ENCODE results near the gene DDR2.
"Not testable (repeated sequence)": the region's sequence is repeated elsewhere in the genome, so short reads cannot be mapped to it uniquely, and the experiment has no call there.

The DDR2 gene

DNA sequence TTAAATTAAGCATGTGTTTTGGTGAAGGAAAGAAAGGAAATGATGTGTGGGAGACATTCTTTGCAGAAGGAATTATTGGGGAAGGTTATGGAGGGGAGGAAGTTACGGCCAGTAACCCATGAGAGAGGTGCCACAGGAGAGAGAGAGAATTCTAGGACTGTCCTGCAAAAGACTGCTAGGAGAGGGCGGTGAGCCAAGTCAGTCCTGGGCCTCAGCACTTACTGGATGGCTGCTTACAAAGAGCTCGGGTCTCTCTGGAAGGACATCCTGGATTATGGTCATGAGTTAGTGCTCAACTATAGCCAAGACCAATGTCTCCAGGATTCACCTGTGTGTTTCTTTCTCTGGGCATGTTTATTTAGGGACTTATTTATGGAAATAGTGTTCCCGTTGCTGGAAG lies 83.9 kb downstream of the DDR2 start:
- no peak overlapping the region for H3K27ac ChIP-seq
- DNase-seq (ENCODE audit: low read depth, low spot score), result no peak

DNA sequence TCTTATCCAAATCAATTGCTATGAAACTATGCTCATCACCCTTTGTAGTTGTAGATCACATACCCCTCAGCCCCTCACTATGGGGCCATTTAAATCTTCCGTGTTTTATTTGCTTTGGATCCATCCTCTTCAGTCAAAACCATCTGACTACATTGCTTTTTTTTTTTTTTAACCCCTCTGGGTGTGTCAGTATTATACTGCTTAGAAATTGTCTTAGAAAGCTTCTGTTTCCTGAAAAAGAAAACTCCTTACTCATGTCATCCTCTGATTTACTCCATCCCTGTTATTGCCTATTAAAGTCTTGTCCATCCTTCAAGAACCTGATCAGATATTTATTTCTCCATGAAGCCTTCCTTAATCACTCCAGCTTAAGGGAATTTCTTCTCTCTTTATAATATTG lies 84.3 kb downstream of the DDR2 start:
- no peak overlapping the region for H3K27ac ChIP-seq
- no peak for DNase-seq (ENCODE audit: low read depth, low spot score)

- DNase-seq (ENCODE audit: low read depth, low spot score), result no peak
- H3K27ac ChIP-seq, result no peak overlapping the region
These were observed 85.4 kb downstream of the DDR2 start for GRCh38 chr1:162717548-162718184.

DNA sequence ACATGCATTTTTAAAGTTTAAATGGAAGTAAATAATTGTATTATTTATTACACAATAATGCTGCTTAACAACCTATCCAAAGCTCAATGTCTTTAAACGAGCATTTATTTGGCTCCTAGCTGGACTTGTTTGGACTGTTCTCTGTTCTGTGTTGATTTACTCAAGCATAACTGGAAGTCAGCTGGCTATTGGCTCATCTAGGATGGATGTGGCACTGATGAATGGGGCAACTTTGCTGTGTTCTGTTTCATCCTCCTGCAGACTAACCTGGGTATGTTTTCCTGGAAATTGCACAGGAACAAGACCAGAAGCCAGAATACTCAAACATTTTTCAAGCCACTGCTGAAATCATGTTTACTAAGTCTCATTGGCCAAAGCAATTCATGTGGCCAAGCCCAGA lies 87.4 kb downstream of the DDR2 start:
- DNase-seq (ENCODE audit: low read depth, low spot score), result no peak
- no peak overlapping the region for H3K27ac ChIP-seq

- H3K27ac ChIP-seq, result no peak overlapping the region
- no peak for DNase-seq (ENCODE audit: low read depth, low spot score)
These were observed 88.7 kb downstream of the DDR2 start for GRCh38 chr1:162720996-162721395.

- no peak overlapping the region for H3K27ac ChIP-seq
- no peak for DNase-seq (ENCODE audit: low read depth, low spot score)
These were observed 89.2 kb downstream of the DDR2 start for GRCh38 chr1:162721471-162721870.

GRCh38 chr1:162722036-162722435 lies 89.8 kb downstream of the DDR2 start:
- DNase-seq (ENCODE audit: low read depth, low spot score), result no peak
- no peak overlapping the region for H3K27ac ChIP-seq

- DNase-seq (ENCODE audit: low read depth, low spot score), result no peak
- no peak overlapping the region for H3K27ac ChIP-seq
These were observed 92.4 kb downstream of the DDR2 start for GRCh38 chr1:162724583-162725120.

- no peak for DNase-seq (ENCODE audit: low read depth, low spot score)
- H3K27ac ChIP-seq, result no peak overlapping the region
These were observed 93.1 kb downstream of the DDR2 start for GRCh38 chr1:162725301-162725837.

DNA sequence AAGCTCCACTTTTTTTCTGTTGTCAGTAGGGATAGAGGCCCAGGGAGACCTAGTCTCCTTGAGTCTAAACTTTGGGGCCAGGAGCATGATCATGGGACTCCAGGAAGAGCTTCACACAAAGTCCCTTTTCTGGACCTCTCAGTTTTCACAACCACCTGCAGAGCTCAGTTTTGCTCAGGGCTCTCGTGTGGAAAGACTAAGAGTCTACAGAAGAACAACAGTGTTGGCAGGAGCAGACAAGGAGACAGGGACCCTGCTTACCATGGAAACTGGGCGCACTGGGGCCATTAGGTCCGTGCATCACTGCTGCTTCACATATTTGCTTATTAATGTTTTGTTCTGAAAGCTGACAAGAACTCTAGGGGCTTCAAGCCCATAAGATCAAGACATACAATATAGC lies 94.3 kb downstream of the DDR2 start:
- no peak overlapping the region for H3K27ac ChIP-seq
- DNase-seq (ENCODE audit: low read depth, low spot score), result no peak

DNA sequence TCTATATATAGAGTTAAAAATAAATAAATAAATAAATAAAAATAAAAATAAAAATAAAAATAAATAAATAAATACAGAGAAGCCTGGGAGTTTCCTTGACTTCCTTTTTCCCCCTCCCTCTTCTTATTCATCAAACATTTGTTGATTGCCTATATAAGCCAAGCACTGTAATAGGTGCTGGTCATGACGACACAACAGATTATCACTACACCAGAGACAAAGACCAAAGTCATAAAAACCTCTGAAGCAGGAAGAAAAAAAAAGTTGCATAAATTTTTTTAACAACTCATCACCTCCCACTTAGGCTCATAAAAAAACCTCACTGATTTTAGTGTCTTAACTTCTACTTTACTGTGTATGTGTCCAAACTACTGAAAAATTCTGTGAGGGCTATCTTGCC lies 95.2 kb downstream of the DDR2 start:
- H3K27ac ChIP-seq; DNase-seq (ENCODE audit: low read depth, low spot score): not testable (repeated sequence)

GRCh38 chr1:162728573-162728972 lies 96.3 kb downstream of the DDR2 start:
- DNase-seq (ENCODE audit: low read depth, low spot score), result no peak
- no peak overlapping the region for H3K27ac ChIP-seq

DNA sequence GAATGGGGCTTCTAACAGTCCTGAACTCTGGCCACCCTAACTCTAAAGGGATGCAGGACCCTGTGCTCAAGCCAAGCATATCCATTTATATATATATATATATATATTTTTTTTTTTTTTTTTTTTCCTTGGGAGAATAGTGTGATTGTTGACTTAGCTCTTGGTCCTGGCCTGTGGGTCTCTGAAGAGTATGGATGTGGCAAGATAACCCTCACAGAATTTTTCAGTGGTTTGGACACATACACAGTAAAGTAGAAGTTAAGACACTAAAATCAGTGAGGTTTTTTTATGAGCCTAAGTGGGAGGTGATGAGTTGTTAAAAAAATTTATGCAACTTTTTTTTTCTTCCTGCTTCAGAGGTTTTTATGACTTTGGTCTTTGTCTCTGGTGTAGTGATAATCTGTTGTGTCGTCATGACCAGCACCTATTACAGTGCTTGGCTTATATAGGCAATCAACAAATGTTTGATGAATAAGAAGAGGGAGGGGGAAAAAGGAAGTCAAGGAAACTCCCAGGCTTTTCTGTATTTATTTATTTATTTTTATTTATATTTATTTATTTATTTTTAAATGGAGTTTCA lies 97.0 kb downstream of the DDR2 start:
- not testable (repeated sequence) for DNase-seq (ENCODE audit: low read depth, low spot score); H3K27ac ChIP-seq

- no peak overlapping the region for H3K27ac ChIP-seq
- no peak for DNase-seq (ENCODE audit: low read depth, low spot score)
These were observed 99.8 kb downstream of the DDR2 start for GRCh38 chr1:162732094-162732493.

DNA sequence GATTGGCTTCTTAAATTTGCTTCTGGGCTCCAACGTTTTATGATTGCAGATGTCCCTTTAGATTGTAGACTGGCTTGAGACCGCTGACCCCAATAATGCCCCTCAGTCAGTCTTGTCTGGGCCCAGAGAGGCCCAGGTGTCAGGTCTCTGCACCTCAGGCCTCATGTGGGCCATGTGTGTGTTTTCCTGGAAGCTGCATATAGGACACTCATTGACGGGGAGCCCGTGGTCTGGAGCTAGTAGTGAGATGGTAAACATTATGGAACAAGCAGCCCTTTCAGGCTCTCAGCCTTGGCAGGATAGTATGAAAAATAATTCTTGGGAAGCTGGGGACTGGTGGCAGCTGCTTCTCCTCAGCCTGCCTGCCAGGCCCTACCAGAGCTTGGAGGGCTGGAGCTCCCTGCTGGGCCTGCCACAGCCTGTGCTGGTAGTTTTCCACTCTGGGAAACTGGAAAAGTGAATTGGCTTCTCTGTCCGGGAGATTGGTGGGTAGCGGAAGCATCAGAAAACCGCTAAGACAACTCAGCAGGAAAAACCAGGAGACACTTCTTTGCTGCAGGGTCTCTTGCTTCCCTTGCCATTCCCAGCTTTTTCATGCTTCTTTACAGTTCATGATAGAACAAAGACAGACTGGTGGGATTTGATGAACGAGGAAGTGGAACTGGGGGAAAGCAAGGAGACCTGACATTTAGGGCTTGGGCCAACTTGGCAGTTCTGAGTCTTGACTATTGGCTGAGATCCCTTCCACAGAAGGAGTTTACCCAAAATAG lies 100.5 kb downstream of the DDR2 start:
- no peak for DNase-seq (ENCODE audit: low read depth, low spot score)
- no peak overlapping the region for H3K27ac ChIP-seq

- no peak for DNase-seq (ENCODE audit: low read depth, low spot score)
- no peak overlapping the region for H3K27ac ChIP-seq
These were observed 101.0 kb downstream of the DDR2 start for GRCh38 chr1:162733336-162733590.

DNA sequence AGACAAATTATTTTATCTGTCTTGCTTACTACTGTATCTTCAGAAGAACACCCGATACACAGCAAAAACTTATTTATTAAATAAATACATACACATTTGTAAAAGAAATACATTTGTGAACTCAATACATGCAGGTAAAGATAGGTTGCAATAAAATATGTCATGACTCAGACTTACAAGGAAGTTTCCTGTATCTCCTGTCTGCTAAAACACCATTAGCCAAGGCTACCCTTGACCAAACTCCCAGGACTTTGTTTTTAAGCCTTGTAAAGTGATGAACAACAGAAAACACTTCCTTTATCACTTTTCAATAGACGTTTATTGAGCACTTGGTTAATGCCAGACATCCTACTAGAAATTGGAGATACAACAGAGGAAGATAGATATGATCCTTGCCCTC lies 101.8 kb downstream of the DDR2 start:
- no peak overlapping the region for H3K27ac ChIP-seq
- no peak for DNase-seq (ENCODE audit: low read depth, low spot score)

GRCh38 chr1:162736184-162736583 lies 103.9 kb downstream of the DDR2 start:
- H3K27ac ChIP-seq, result no peak overlapping the region
- no peak for DNase-seq (ENCODE audit: low read depth, low spot score)

GRCh38 chr1:162736633-162737067 lies 104.4 kb downstream of the DDR2 start:
- no peak for DNase-seq (ENCODE audit: low read depth, low spot score)

DNA sequence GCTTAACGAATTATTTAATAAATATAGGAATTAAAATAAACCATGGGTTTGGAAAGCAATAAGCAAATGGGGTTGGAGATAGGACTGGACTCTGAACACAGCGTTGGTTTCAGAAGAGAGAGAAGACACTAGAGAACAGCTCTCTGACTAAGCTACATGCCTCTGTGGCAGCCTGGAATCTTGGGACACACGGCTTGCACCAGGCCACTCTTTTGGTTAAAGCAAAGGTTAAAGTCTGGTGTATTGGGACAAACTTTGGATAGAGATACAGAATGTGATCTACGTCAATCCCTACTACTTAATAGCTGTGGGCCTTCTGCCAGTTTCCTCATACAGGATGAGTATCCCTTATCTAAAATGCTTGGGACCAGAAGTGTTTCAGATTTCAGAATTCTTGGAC lies 108.5 kb downstream of the DDR2 start:
- H3K27ac ChIP-seq, result no peak overlapping the region
- DNase-seq (ENCODE audit: low read depth, low spot score), result no peak

More at GRCh38 chr1:162736633-162737067, 104.4 kb downstream of the DDR2 start:
- H3K27ac ChIP-seq, result no peak overlapping the region

GRCh38 chr1:162741574-162741973 lies 109.3 kb downstream of the DDR2 start:
- DNase-seq (ENCODE audit: low read depth, low spot score), result no peak
- H3K27ac ChIP-seq, result no peak overlapping the region

Measured in epithelial cell of prostate (primary cell).